GM18520 (cell line): ENCODE measurements around the gene HMGCS2.

ENCODE experiments used
- ATAC-seq: cut with Tn5 transposase; IDR thresholded peaks from one replicate; pipeline ENCODE4 v1.9.1; 2021; ENCODE audit not compliant: unreplicated experiment

The HMGCS2 gene

GRCh38 chr1:119768778-119769177 is at the start of gene HMGCS2:
Gene HMGCS2, minus strand, starts transcription at chr1:119768905. Its CDS starts 61 bp downstream, at chr1:119768844.
- no peak for ATAC-seq

GRCh38 chr1:119818181-119818580 is 49.5 kb upstream of the HMGCS2 start:
- no peak for ATAC-seq

- ATAC-seq: no peak
Measured at GRCh38 chr1:119816407-119816806, 47.7 kb upstream of the HMGCS2 start.

GRCh38 chr1:119815928-119816327 is 47.2 kb upstream of the HMGCS2 start:
- ATAC-seq: no peak

- no peak for ATAC-seq
Measured at GRCh38 chr1:119815361-119815760, 46.7 kb upstream of the HMGCS2 start.

GRCh38 chr1:119814288-119814687 is 45.6 kb upstream of the HMGCS2 start:
- ATAC-seq: no peak

GRCh38 chr1:119811985-119812557 is 43.4 kb upstream of the HMGCS2 start:
- ATAC-seq: no peak

- ATAC-seq: no peak
Measured at GRCh38 chr1:119811387-119811786, 42.7 kb upstream of the HMGCS2 start, which contains the start of gene REG4. Gene REG4, minus strand, starts transcription at chr1:119811460. Its CDS starts 2,691 bp downstream, at chr1:119808769.

- no peak for ATAC-seq
Measured at GRCh38 chr1:119808972-119809550, 40.4 kb upstream of the HMGCS2 start.

GRCh38 chr1:119808491-119808890 is 39.8 kb upstream of the HMGCS2 start:
- ATAC-seq: no peak

- no peak for ATAC-seq
Measured at GRCh38 chr1:119806489-119806888, 37.8 kb upstream of the HMGCS2 start.

- no peak for ATAC-seq
Measured at GRCh38 chr1:119805746-119806145, 37.0 kb upstream of the HMGCS2 start.

- ATAC-seq: no peak
Measured at GRCh38 chr1:119805247-119805646, 36.5 kb upstream of the HMGCS2 start.

GRCh38 chr1:119799599-119800177 is 31.0 kb upstream of the HMGCS2 start:
- no peak for ATAC-seq

- ATAC-seq: no peak
Measured at GRCh38 chr1:119799003-119799402, 30.3 kb upstream of the HMGCS2 start.

GRCh38 chr1:119797606-119798005 is 28.9 kb upstream of the HMGCS2 start:
- ATAC-seq: no peak

GRCh38 chr1:119797162-119797561 is 28.5 kb upstream of the HMGCS2 start:
- ATAC-seq: no peak

- ATAC-seq: no peak
Measured at GRCh38 chr1:119795261-119796200, 26.8 kb upstream of the HMGCS2 start.

GRCh38 chr1:119794876-119795240 is 26.2 kb upstream of the HMGCS2 start:
- ATAC-seq: no peak

GRCh38 chr1:119794230-119794875 is 25.6 kb upstream of the HMGCS2 start:
- ATAC-seq: no peak

- ATAC-seq: no peak
Measured at GRCh38 chr1:119791377-119791776, 22.7 kb upstream of the HMGCS2 start.
